ENCODE measurements around the gene NCSTN.

NCSTN gene

DNA sequence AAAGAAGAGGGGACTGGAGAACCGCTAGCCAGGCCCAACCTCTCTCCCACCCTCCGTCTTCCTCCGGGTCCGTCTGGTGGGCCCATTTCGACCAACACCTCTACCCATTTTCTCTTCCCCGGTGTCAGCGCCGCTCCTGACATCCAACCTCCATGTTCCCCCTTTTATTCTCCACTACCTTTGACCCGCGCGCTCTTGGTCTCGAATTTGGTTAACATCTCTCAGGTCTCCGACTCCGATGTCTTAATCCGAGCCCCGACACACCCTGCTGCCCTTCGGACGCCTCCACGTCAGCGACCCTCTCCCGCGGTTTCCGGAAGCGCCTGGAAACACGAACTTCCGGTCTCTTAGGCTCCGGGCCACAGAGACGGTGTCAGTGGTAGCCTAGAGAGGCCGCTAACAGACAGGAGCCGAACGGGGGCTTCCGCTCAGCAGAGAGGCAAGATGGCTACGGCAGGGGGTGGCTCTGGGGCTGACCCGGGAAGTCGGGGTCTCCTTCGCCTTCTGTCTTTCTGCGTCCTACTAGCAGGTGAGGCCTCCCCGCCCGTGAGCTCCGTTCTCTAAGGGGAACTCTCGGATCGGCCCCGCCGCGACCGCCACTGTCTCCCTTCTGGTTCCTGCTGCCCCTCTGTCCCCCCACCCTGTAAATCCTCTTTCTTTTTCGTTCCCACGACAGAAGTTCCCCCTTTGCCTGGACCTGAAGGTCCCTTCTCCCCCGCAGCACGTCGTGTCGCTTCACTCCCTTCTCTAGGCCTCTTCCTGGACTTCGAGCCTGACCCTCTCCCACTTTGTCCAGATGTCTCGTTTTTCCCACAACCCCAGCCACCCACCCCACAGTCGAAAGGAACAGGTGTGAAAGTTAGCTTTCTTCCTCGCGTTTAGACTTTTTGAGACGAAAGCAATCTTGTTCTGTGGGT lies at the start of gene NCSTN, which contains the start of gene COPA:
TSS of gene NCSTN (plus strand) at position 431 of the 917 bp plus-strand sequence. CDS start at position 445, 14 bp downstream.
TSS of gene COPA (minus strand) at position 298 of the 917 bp plus-strand sequence. CDS start at position 218, 80 bp downstream.
- peak; percentile 65 for DNase-seq

DNA sequence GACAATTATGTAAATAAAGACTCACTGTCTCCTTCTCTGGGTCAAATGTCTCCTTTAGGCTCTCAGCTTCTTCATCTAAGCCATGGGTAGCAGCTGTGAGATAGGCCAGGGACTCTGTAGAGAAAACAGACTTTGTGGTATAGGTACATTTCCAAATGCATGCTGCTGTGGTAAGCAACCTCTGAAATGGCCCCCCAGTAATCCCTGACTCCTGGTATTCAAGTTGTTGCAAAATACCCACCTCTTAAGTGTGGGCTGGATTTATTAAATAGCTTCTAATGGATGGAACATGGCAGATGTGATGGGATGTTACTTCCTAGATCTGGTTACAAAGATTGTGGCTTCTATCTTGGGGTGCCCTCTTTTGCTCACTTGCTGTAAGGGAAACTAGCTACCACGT lies 47.1 kb upstream of the NCSTN start:
- no peak for DNase-seq

DNA sequence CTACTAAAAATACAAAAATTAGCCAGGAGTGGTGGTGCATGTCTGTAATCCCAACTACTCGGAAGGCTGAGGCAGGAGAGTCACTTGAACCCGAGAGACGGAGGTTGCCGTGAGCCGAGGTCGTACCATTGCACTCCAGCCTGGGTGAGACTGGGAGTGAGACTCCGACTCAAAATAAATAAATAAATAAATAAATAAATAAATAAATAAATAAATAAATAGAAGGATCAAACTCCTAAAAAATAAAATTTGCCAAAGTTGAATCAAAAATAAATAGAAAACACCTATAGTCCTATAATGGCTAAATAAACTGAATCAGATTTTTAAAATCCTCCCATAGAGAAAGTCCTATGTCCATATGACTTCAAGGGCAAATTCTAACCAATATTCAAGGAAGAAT lies 43.0 kb upstream of the NCSTN start:
- no peak for DNase-seq

DNA sequence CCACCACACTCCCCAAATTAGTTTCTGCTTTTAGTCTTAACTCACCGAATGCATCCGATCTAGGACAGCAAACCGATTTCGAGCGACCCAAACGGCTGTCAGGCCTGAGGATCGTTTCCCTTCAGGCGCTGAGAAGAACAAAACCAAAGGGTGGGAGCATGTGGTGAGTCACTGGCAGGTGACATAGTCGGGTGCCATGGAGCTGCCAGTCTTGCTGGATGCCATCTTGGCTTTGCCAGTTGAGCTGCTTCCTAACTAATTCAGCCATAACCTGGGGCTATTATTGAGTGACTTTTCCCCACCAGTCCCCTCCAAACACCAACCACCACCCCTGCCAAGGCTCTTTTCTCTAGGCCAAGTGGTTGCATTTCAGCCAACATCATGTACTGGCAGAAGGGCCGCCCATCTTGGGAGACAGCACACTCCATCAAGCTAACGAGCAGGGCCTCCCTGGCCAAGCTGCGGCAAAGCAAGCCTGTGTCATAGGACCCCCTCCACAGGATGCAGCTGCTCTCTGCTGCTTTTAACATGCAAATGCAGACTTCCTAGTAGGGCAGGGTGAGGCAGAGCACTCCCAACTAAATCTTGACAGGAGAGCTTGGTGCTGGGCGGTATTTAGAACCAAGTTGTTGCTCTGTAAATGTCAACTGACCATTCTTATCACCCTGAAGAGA lies 35.9 kb upstream of the NCSTN start:
- DNase-seq = no peak

DNA sequence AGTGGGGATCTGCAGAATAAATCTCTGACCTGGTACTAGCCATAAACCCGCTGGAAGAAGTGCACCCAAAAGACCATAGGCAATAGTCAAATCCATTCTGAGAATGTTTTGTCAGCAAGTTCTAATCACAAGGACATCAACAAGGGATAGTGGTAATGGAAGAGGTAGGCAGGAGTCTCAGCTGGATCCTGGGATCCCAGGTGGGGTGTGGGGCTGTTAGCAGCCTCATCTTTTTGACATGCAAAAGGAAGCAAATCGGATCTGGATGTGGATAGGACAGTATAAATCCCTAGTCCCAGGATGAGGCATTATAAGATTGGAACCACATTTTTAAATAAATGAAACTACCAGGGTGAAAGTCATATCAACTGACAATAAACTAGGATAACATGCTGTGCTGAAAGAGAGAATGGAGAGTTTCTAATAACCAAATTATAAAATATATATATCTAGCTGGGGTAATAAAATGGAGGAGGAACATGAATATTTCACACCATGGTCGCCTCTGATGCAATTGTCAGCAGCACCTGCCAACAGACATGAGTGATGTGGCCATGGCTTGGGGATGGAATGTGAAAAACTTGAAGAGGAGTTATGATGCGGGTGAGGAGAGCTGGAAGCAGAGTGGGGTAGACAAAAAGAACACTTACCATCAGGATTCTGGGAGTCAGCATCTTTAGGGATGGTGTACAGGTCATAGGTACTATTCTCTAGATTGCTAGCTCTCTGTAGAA lies 34.6 kb upstream of the NCSTN start:
- DNase-seq = no peak

DNA sequence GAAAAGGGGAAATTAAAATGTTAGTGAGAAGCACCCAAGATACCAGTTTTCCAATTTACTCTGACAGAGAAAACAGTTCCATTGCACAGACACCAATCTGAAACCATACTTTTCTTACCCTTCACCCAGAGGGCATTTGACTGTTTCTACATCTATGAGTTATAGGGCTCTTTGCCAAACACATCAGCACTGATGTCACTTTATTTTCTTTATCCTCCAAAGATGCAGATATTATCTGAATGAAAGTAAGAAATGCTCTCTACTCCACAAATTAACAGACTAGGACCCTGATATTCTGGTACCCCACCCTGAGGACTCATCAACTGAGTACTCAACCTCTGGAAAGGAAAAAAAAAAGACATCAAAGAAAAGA lies 34.0 kb upstream of the NCSTN start:
- DNase-seq = no peak

DNA sequence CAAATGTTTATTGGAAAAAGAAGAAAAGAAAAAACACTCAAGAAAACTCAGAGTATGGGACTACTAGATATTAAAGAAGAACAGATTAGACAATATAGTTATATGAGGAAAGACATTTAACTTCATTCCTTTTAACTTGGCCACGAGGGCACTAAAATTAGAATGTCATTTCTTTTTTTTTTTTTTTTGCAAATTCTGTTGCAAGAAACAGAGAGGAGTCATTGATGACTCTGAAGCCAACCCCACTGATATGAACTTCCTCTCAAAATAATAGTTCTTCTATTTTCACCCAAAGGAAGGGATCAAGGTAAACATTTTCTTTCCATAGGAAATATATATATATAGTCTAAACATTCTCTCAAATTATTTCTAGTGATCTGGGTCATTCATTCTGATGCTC lies 33.6 kb upstream of the NCSTN start:
- no peak for DNase-seq

DNA sequence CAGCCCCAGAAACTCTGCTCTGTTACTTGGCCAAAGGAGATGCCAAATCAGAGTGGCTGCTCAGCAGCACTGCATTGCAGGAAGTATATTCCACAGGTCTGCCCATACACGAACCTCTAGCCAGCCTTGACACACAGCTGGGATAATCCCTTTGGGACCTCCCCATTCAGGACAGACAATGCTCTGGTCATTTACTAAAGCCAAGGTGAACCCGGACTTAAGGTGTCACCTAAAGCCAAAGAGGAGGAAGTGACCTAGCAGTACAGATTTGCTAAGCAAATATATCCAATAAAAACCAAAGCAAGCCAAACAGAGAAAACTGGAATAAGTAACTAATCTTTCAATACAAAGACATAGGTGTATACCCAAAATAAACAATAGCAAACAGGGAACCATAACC lies 27.8 kb upstream of the NCSTN start:
- DNase-seq = no peak

DNA sequence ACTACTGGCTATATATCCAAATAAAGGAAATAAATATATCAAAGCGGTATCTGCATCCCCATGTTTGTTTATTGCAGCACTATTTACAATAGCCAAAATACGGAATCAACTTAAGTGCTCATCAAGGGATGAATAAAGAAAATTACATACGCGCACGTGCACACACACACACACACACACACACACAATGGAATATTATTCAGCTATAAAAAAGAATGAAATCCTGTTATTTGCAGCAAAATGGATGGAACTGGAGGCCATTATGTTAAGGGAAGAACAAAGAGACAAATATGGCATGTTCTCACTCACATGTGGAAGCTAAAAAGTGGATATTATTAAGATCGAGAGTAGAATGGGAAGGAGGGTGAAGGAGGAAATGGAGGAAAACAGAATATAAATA lies 20.4 kb upstream of the NCSTN start:
- no peak for DNase-seq

DNA sequence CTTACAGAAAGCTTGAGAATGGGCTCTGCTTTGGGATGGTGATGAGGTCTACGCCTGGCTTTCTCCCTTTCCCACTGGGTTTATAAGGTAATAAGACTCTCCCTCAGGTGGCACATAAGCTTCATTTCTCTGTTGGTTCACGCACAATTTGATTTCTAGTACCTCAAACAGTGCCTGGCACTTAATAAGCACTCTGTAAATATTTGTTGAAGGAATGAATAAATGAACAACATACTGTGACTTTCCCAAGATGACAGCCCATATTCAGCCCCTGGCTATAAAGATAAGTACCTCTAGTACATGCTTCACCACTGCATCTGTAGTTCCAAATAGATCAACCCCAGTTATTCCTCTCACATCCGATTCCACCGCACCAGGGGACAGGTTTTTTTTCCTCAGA lies 17.9 kb upstream of the NCSTN start:
- DNase-seq = no peak

DNA sequence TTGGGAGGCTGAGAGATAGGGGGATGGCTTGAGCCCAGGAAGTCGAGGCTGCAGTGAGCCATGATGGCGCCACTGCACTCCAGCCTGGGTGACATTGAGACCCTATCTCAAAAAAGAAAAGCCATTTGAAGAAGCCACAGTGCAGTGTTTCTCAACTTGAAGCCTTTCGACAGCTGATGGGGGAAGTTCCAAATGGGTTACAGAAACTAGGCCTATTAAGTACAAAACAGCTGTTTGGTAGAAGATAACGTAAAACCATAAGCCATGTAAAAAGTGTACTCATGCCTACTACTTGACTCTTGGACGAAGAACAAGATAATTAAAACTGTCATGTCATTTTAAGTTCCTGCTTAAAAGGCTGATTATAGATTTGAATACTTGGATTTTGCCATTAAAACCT lies 16.8 kb upstream of the NCSTN start:
- no peak for DNase-seq

DNA sequence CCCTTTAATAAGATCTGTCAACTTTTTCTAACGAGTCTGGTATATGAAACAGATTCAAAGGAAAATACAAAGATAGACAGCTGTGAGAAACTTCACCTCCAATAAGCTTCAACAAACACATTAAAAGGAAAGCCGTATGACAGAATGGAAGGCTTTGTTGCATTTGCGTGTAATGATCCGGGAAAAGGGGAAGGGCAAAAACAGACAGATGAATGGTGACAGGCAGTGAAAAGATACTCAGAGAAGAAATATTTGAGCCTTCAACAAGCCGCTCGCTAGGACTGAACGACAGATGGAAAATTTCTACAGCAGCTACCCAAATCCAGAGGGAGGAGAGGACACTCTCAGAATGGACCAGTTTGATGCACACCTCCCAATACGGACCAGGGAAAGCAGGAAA lies 15.0 kb upstream of the NCSTN start:
- no peak for DNase-seq

DNA sequence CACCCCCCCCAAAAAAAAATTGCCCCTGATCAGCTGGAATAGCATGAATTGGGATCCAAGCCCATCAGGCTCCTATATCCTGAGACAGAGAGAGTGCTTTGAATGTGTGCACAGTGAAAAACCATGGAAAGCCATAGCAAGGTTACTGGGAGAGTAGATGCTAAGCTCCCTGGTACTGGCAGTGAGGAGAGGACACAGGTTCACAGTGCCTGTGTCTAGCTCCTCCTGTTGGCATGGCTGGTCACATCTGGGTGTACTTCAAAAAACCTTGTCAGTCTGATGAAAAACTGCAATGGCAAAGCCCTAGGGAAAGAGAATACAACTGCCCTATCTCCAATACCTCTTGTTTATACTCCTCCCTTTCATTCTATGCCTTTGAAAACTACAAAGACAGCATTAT lies 13.1 kb upstream of the NCSTN start:
- no peak for DNase-seq

DNA sequence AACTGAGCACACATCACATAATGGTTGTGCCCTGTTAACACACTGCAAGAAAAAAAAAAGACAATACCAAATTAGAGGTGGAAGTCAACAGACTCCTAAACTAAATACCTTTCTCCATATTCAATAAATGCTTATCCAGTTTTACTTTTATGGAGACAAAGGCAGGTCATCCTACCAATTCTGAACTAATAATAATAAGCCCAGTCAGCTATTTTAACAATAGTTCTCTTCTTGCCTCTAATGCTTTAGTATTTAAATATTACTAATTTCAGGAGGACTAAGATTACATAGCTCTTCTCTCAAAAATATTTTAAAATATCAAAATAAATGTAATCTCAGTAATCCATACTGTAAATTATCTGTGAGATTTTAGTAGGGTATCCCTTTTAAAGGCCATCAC lies 10.7 kb upstream of the NCSTN start:
- no peak for DNase-seq

DNA sequence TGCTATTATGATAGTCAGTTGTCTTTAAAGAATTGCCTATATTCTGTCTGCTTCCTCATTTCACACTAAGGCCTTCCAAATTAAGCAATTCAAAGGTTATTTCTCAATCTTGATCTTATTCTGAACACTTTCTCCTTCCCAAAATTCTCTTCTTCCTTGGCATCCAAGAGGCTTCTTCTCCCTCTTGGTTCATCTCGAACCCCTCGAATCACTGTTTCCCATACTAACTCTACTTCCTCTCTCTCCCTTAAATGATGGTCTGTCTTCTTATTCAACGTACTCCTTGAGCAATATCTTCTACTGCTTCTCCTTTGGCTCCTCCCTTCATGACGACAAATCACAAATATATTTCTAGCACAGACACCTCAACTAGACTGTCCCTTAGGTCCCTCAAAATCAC lies 4.6 kb upstream of the NCSTN start:
- no peak for DNase-seq

DNA sequence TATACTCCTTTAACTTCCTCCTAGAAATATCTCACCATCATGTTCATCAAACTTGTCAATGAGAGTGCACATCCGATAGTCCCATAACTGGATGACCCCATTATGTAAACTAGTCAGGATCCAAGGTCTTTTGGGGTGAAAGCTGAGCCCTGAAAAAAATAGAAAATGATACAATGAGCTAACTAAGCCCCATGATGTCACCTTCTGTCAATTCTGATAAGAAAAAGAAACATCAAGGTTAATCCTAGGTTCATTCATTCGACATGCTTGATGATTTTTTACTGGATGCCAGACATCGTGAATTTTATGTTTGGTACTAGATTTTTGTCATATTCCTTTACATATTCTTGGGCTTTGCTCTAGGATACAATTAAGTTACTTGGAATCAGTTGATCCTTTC lies 3.0 kb upstream of the NCSTN start:
- no peak for DNase-seq

DNA sequence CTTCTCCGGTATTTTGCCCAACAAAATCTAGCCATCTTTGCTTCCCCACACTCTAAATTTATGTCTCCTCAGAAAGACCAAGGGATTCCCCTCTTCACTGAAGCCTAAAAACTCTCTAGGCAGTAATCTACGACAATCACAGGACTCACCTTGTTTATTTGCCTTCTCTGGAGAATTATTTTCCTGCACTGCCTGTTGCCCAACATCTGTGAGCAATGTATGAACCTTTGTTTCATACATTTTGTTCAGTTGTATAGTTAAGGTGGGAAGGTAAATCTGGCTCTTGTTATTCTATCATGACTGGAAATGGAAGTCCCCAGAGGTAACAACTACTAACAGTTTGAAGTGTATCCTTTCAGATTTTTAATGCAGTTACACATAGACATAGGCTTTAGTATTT lies 2.3 kb upstream of the NCSTN start:
- DNase-seq = no peak

DNA sequence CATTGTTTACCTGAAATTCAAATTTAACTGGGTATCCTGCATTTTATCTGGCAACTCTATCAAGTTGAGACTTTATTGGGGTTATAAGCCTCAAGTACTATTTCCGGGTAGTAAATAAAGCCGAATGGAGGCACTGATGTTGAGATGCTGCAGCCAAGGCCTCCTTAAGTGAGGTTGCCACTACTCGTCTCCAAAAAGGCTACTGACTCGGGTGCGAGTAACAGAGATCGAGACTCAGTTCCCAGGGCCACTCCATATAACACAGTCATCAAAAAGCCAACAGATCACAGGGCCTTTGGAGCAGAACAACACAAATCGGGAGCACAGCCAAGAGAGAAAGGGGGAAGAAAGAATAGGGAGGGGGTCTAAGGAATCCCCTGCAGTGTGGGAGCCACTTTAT lies 657 bp upstream of the NCSTN start:
- DNase-seq = no peak

DNA sequence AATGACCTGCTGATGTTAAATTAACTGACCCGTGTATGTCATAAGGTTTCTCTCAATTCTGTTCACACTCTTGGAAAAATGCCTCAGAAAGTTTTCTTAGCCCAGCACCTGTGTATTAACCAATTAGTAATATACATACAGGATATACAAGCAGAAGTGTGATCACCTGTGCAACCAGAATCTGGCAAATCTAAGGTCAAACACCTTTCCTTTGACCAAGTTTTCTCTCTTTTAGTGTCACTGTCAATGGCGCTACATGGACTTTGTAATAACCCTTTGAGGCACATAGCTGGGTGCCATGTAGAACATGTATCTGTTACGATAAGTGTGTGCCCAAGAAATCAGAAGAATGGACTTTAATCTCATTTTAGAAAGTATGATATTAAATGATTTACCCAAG lies 1.1 kb downstream of the NCSTN start:
- DNase-seq = no peak

DNA sequence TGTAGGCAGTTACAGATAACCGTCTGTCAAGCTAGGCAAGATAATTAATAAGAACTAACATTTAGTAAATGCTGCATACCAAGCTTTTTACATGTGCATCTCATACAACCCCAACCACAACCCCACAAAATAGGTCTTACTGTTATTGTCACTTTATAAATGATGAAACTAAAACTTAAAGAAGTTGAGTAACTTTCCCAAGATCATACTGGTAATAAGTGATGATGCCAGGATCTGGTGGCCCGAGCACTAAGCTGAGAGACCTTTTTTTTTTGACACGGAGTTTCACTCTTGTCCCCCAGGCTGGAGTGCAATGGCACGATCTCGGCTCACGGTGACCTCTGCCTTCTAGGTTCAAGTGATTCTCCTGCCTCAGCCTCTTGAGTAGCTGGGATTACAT lies 1.8 kb downstream of the NCSTN start:
- DNase-seq = no peak

DNA sequence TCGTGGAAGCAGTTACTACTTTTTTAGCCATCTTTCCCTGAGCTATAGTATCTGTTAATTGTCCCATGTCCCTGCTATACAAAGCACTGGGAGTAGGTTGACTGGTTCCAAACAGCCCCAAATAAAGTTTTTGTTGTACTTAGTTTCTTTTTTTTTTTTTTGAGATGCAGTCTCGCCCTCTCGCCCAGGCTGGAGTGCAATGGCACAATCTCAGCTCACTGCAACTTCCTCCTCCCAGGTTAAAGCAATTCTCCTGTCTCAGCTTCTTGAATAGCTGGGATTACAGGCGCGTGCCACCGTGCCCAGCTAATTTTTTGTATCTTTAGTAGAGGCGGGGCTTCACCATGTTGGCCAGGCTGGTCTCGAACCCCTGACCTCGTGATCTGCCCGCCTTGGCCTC lies 3.3 kb downstream of the NCSTN start:
- DNase-seq = no peak

DNA sequence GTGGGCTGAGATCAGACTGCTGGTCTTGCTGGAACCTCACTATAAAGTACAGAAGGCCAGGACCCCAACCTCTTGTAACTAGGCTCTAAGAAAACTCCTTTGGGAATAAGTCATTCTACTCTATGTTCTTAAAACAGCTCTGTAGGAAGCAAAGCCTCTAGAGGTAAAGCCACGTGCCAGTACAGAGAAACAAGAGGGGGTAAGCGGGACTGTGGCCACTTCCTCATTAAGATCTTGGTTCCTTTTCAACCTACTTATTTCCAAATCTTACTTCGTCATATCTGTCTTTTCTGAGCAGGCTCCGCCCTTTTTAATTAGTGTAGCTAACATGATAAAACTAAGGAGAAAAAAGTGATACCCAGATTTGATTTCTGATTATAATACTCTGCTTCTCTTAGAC lies 3.8 kb downstream of the NCSTN start:
- no peak for DNase-seq

DNA sequence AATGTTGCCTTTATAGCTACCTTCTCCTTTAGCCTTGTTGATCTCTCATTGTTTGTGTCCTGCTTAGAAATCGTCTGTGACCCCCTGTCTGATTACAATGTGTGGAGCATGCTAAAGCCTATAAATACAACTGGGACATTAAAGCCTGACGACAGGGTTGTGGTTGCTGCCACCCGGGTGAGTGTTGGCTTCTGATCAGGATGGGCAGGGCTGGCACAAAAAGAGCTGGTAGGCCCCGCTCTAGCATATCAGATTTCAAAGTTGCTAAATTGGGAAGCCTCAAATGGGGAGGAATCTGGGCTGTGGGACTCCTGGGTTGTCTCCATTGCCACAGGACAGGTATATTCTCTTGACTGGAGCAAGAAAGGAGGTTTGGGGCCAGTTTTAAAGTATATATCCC lies 8.4 kb downstream of the NCSTN start:
- no peak for DNase-seq

DNA sequence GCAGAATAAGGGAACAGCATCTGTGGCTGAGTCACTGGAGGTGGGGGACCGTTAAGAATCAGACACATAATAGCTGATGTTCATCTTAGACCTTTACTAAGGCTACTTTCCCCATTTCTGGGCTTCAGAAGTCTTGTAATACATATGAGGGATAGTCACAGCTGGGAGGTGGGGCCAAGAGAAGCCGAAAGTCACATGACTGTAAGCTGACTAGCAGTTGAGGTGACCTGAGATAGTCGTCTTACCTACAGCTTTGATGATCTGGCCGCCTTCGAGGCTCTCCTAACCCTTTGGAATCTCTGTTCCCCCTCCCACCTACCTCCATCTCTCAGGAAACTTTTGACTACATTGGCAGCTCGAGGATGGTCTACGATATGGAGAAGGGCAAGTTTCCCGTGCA lies 9.4 kb downstream of the NCSTN start:
- DNase-seq = no peak

Measured in cortex of kidney (tissue), 1 donor.